IMR-90 (cell line): ENCODE results near the gene POLD1. TPM values are rescaled to one million over a fixed set of nuclear protein-coding genes. Genes with fewer than 3 reads are reported as not detected.
"Not testable (repeated sequence)": the region's sequence is repeated elsewhere in the genome, so short reads cannot be mapped to it uniquely, and the experiment has no call there.

Source experiments
- ATAC-seq: fragments of 200-7000 bp; cut with Tn5 transposase; 2 replicates; pipeline ENCODE4 v1.9.1; 2020; ENCODE audit warnings: low read depth, mild to moderate bottlenecking, moderate library complexity
- BruUV-seq: library from RNA; stranded (reverse); fragments of 400-500 nt; replicated peaks from 2 replicates; lab custom pipeline; 2021; lab: Mats Ljungman, UMichigan
- CTCF ChIA-PET: fragments of 300-600 bp; formaldehyde crosslinking; extraction: SDS; loops from one replicate; lab custom pipeline; 2021; ENCODE audit warnings: antibody characterized with exemption; lab: Yijun Ruan, JAX
- POLR2A ChIA-PET: fragments of 300-600 bp; sonication (Branson Sonifier 250); formaldehyde crosslinking; loops from one replicate; lab custom pipeline; 2022; ENCODE audit warnings: antibody characterized with exemption; ENCODE audit not compliant: unreplicated experiment; lab: Charles Lee
- DNase-seq: peaks from one replicate; pipeline ENCODE4 v3.0.0; 2013
- H2AFZ ChIP-seq: replicated peaks from 2 replicates; pipeline ENCODE3; 2013; ENCODE audit warnings: low read length, mild to moderate bottlenecking; ENCODE audit not compliant: poor library complexity
- H2AK5ac ChIP-seq: 2 replicates; pipeline ENCODE4 v1.6.1; 2013; ENCODE audit warnings: low read depth, low read length, inconsistent platforms
- H2AK9ac ChIP-seq: replicated peaks from 2 replicates; pipeline ENCODE3; 2013; ENCODE audit warnings: mild to moderate bottlenecking, low read depth, low read length, moderate library complexity; ENCODE audit not compliant: poor library complexity
- H2BK120ac ChIP-seq: 2 replicates; pipeline ENCODE4 v1.6.1; 2013; ENCODE audit warnings: low read depth, low read length, inconsistent platforms
- H2BK15ac ChIP-seq: 3 replicates; pipeline ENCODE4 v1.6.1; 2013; ENCODE audit warnings: low read depth, low read length, inconsistent platforms
- H2BK20ac ChIP-seq: 2 replicates; pipeline ENCODE4 v1.6.1; 2013; ENCODE audit warnings: low read depth, mild to moderate bottlenecking, inconsistent platforms, low read length, moderate library complexity
- H2BK5ac ChIP-seq: 2 replicates; pipeline ENCODE4 v1.6.1; 2013; ENCODE audit warnings: mild to moderate bottlenecking, low read depth, low read length, inconsistent platforms; ENCODE audit not compliant: poor library complexity, severe bottlenecking
- H3K14ac ChIP-seq: replicated peaks from 2 replicates; pipeline ENCODE4 v1.6.1; 2013; ENCODE audit warnings: low read depth, low read length, inconsistent platforms
- H3K18ac ChIP-seq: 2 replicates; pipeline ENCODE4 v1.6.1; 2013; ENCODE audit warnings: low read depth, low read length, control low read depth
- H3K23ac ChIP-seq: 2 replicates; pipeline ENCODE4 v1.6.1; 2013; ENCODE audit warnings: low read depth, low read length, inconsistent platforms
- H3K27ac ChIP-seq: 2 replicates; pipeline ENCODE4 v1.5.1; 2013; ENCODE audit warnings: mild to moderate bottlenecking, control low read depth, low read length; ENCODE audit not compliant: insufficient read depth
- H3K27me3 ChIP-seq: 2 replicates; pipeline ENCODE4 v1.6.1; 2013; ENCODE audit warnings: low read length; ENCODE audit not compliant: control insufficient read depth, insufficient read depth
- H3K36me3 ChIP-seq: 2 replicates; pipeline ENCODE4 v1.6.1; 2013; ENCODE audit warnings: low read length, mixed read lengths; ENCODE audit not compliant: control insufficient read depth, insufficient read depth
- H3K4ac ChIP-seq: 2 replicates; pipeline ENCODE4 v1.6.1; 2013; ENCODE audit warnings: low read depth, low read length, inconsistent platforms
- H3K4me1 ChIP-seq: 2 replicates; pipeline ENCODE4 v1.6.1; 2013; ENCODE audit warnings: low read length, mixed read lengths; ENCODE audit not compliant: control insufficient read depth, insufficient read depth
- H3K4me2 ChIP-seq: 2 replicates; pipeline ENCODE4 v1.6.1; 2013; ENCODE audit warnings: low read depth, mild to moderate bottlenecking, control low read depth, low read length, moderate library complexity
- H3K4me3 ChIP-seq: 2 replicates; pipeline ENCODE4 v1.5.1; 2013; ENCODE audit warnings: low read depth, mild to moderate bottlenecking, control low read depth, low read length, moderate library complexity; ENCODE audit not compliant: insufficient read depth
- H3K56ac ChIP-seq: 2 replicates; pipeline ENCODE4 v1.6.1; 2013; ENCODE audit warnings: low read length, inconsistent platforms; ENCODE audit not compliant: insufficient read depth; ENCODE audit errors: extremely low read depth
- H3K79me1 ChIP-seq, 2 experiments: 2 replicates each; pipeline ENCODE4 v1.6.1; 2013; ENCODE audit warnings: low read length in 2 of 2, inconsistent platforms in 1 of 2, low read depth in 1 of 2
- H3K9ac ChIP-seq: 2 replicates; pipeline ENCODE4 v1.6.1; 2013; ENCODE audit warnings: low read depth, low read length, control low read depth
- H3K9me1 ChIP-seq: 2 replicates; pipeline ENCODE4 v1.6.1; 2013; ENCODE audit warnings: low read length, inconsistent platforms; ENCODE audit not compliant: insufficient read depth
- H3K9me3 ChIP-seq: 2 replicates; pipeline ENCODE4 v1.6.1; 2013; ENCODE audit warnings: low read length; ENCODE audit not compliant: control insufficient read depth, insufficient read depth
- H4K20me1 ChIP-seq: 2 replicates; pipeline ENCODE4 v1.6.1; 2013; ENCODE audit warnings: low read length, inconsistent platforms; ENCODE audit not compliant: insufficient read depth
- H4K5ac ChIP-seq: 2 replicates; pipeline ENCODE4 v1.6.1; 2013; ENCODE audit warnings: mild to moderate bottlenecking, low read depth, low read length, control low read depth
- H4K8ac ChIP-seq, 2 experiments: 2 replicates each; pipeline ENCODE4 v1.6.1; 2013; ENCODE audit warnings: low read depth in 2 of 2, low read length in 2 of 2, control low read depth in 1 of 2, inconsistent platforms in 1 of 2
- H4K91ac ChIP-seq: 2 replicates; pipeline ENCODE4 v1.6.1; 2013; ENCODE audit warnings: low read depth, low read length, inconsistent platforms; ENCODE audit not compliant: insufficient read depth
- WGBS, 2 experiments: methylation state at CpG; one replicate each; pipeline versions ENCODE4 v1.1.5 to v1.1.7; 2013; ENCODE audit warnings: missing lambda C conversion rate in 2 of 2; ENCODE audit not compliant: insufficient read length in 1 of 2; ENCODE audit errors: extremely low coverage in 2 of 2; 5-methylcytosine and 5-hydroxymethylcytosine counted together
- dilution Hi-C: fragments of 300-500 bp; cut with HindIII; formaldehyde crosslinking; loops from one replicate; pipeline ENCODE4 v1.14.3; 2018; ENCODE audit warnings: low sequenced_read_pairs; ENCODE audit not compliant: unreplicated experiment
- in situ Hi-C: fragments of 300-500 bp; cut with MboI; formaldehyde crosslinking; loops from 3 replicates; pipeline ENCODE4 v1.14.3; 2019; ENCODE audit warnings: low sequenced_read_pairs, inconsistent platforms, mixed read lengths
- intact Hi-C: fragments of 100-400 bp; cut with micrococcal nuclease; formaldehyde crosslinking; loops from 2 replicates; pipeline ENCODE4 v1.10.0; 2022
- polyA plus RNA-seq, 3 experiments: library from polyadenylated mRNA; depleted of rRNA; stranded (reverse); fragments of >200 nt; gene quantifications; 2 replicates each; pipeline ENCODE4 v1.2.3, GENCODE V29; 2012; ENCODE audit warnings: low replicate concordance in 1 of 3
- total RNA-seq: library from RNA; depleted of rRNA; stranded (reverse); fragments of >200 nt; gene quantifications from 2 replicates; pipeline ENCODE4 v1.2.3, GENCODE V29; 2012

POLD1 gene
- total and polyA plus RNA-seq, 2 of the 4 experiments (the other 2 are of a cell fraction), result 13.8 to 28.9 TPM

DNA sequence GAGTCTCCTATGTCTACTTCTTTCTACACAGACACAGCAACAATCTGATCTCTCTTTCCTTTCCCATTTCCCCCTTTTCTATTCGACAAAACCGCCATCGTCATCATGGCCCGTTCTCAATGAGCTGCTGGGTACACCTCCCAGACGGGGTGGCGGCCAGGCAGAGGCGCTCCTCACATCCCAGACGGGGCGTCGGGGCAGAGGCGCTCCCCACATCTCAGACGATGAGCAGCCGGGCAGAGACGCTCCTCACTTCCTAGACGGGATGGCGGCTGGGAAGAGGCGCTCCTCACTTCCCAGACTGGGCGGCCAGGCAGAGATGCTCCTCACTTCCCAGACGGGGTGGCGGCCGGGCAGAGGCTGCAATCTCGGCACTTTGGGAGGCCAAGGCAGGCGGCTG is 6.8 kb downstream of the POLD1 start:
- BruUV-seq, H3K56ac ChIP-seq, H3K9me3 ChIP-seq, POLR2A ChIA-PET, H4K20me1 ChIP-seq, H2AFZ ChIP-seq, H3K18ac ChIP-seq, H2BK5ac ChIP-seq, H2AK5ac ChIP-seq, H4K5ac ChIP-seq, DNase-seq, H2AK9ac ChIP-seq, H3K4me2 ChIP-seq, H3K23ac ChIP-seq, H3K4me3 ChIP-seq, H2BK20ac ChIP-seq, H3K9me1 ChIP-seq, H3K36me3 ChIP-seq, H2BK15ac ChIP-seq, H3K9ac ChIP-seq, H3K4me1 ChIP-seq, H3K4ac ChIP-seq, H4K8ac ChIP-seq, H3K27me3 ChIP-seq, H3K27ac ChIP-seq, ATAC-seq, H4K91ac ChIP-seq, intact Hi-C loops, in situ Hi-C loops, H2BK120ac ChIP-seq, H3K14ac ChIP-seq, CTCF ChIA-PET, dilution Hi-C loops: not testable (repeated sequence)
- 100% methylated on average over 5 of the region's 23 CpGs; no CpG with 5 or more reads in 1 of the 2 experiments for WGBS, 2 experiments
- H3K79me1 ChIP-seq, result peaks cover 7 to 27% of the 10 kb centered on the region in 2 experiments
